LNCAP (cell line): ENCODE results near the gene CEP44.

Experiments used
- CTCF ChIP-seq: fragments of 450-650 bp; IDR thresholded peaks from 2 replicates; pipeline ENCODE4 v1.5.1; 2017; ENCODE audit warnings: mild to moderate bottlenecking

Gene CEP44

DNA sequence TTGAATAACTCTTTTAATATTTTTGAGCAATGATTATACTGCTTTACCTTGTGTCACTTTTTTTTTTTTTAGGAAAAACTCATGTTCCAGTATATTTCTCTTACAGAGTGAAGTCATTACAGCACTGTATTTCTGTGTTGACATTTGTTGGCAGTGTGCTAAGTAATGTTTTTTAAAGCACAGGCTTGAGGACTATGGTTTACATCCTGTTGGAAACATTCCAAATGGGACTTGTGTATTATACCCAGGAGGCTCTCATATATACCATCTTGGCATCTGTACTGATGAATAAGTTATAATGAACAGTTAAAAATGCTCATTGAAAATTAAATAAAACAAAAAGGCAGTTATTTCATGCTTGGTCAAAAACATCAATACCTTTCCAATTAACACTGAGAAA is 33.8 kb downstream of the CEP44 start:
- TF ChIP-seq CTCF: no peak

DNA sequence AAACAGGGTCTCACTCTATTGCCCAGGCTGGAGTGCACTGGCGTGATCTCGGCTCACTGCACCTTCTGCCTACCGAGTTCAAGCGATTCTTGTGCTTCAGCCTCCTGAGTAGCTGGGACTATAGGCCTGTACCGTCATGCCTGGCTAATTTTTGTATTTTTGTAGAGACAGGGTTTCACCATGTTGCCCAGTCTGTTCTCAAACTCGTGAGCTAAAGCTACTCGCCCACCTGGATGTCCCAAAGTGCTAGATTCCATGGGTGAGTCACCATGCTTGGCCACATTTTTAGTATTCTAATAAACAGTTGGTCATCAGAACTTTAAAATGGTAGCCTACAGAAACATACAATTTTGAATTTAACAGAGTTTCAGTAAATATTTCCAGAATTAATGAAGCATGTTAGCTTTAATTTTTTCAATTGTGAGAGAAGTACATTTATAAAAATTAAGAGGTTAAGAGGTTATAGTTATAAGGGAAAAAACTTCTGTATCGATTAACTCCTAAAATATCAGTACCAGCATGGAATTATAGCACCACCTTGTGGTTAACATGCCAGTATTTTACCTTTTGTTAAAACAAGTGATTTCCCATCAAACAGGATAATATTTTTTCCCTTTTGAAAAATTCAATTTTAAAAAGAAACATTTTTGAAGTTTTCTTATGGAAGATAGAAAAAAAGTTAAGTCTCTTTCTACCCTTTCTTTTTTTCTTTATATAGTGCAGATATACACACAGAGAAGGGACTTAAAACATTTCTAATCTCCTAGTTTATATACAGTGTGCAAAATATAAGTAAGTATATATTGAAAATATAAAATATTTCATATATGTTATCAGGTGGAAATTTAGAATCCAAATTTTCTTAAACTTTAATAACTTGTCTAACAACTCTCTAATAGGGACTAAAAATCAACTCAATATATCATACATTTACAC is 35.4 kb downstream of the CEP44 start:
- peak; percentile 58 for TF ChIP-seq CTCF

DNA sequence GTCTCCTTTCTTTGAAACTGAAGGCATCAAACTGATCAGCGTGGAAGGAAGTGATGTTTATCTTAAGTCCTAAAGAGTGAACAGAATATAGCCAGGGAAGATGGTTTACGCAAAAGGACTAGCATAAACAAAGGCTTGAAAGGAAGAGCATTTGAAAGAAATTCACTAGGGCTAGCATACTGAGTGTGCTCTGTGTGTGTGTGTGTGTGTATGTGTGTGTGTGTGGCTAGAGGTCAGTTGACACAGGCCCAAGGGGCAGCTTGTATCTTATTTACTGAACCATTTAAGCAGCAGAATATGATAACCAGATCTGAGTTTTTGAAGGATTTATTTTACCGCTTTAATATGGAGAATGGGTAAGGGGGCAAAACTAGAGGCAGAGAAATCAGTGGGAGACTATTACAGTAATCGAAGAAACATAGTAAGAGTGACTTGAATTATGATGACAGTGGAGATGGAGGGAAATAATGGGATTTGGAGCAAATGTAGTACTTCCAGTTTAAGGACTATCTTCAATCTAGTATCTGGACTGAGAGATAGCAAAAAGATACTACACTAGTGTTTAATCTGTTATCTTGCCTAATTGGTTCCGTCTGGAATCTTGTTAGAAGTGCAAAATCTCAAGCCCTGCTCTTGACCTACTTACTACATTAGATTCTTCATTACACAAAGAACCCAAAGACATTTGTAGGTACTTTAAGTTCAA is 36.9 kb downstream of the CEP44 start:
- TF ChIP-seq CTCF: no peak

DNA sequence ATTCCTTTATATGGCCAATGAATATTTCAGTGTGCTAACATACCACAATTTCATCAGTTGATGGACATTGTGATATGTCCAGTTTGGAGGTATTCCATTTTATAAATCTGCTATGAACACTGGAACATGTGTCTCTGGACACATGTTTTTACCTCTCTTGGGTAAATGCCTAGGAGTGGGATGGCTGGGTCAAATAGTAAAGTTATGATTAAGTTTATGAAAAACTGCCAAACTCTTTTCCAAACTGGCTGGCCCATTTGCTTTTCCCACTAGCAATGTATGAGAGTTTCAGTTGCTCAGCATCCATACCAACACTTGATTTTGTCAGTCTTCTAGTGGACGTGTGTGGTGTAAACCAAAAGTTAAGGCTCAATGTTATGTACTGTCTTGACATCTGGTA is 40.5 kb downstream of the CEP44 start:
- TF ChIP-seq CTCF: no peak

GRCh38 chr4:174324725-174325124 is 41.0 kb downstream of the CEP44 start:
- no peak for TF ChIP-seq CTCF

GRCh38 chr4:174332741-174333493 is 49.2 kb downstream of the CEP44 start:
- TF ChIP-seq CTCF: no peak

GRCh38 chr4:174334628-174335027 is 50.9 kb downstream of the CEP44 start:
- TF ChIP-seq CTCF: no peak
